ENCODE data around the gene RBBP5.

The RBBP5 gene

GRCh38 chr1:205137901-205138300, 16.1 kb upstream of the RBBP5 start:
- intact Hi-C loops (cut with DNase I) = no loop called here

DNA sequence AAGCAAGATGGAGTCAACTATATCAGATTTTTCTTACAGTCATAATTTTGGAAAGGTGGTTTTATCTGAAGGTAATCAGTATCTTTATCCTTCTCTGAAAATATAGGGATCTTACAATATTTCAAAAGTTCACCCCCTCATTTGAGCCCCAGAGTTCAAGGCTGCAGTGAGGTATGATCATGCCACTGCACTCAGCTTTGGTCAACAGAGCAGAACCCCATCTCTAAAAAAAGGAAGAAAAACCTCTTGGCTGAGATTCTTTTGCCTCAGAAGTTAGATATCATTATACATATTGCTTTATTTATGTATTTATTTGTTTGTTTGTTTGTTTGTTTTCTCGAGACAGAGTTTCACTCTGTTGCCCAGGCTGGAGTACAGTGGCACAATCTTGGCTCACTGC, 11.5 kb upstream of the RBBP5 start:
- intact Hi-C loops (cut with DNase I) = no loop called here
- no peak for DNase-seq

More at GRCh38 chr1:205137901-205138300, 16.1 kb upstream of the RBBP5 start:
- DNase-seq = no peak

GRCh38 chr1:205129447-205130029, 7.8 kb upstream of the RBBP5 start:
- no peak for DNase-seq
- intact Hi-C loops (cut with DNase I) = loop anchor here (10.0 kb wide), 1 partner anchor 125 kb away; no protein-coding TSS in a partner anchor

- DNase-seq = no peak
- intact Hi-C loops (cut with DNase I) = loop anchor here (10.0 kb wide), 1 partner anchor 127 kb away; no protein-coding TSS in a partner anchor
Observed at GRCh38 chr1:205128050-205128449, 6.3 kb upstream of the RBBP5 start.

GRCh38 chr1:205127646-205128045, 5.9 kb upstream of the RBBP5 start:
- intact Hi-C loops (cut with DNase I) = loop anchor here (10.0 kb wide), 1 partner anchor 127 kb away; no protein-coding TSS in a partner anchor

GRCh38 chr1:205124726-205125125, 2.9 kb upstream of the RBBP5 start:
- intact Hi-C loops (cut with DNase I) = loop anchor here (10.0 kb wide), 1 partner anchor 130 kb away; no protein-coding TSS in a partner anchor
- DNase-seq = no peak

More at GRCh38 chr1:205127646-205128045, 5.9 kb upstream of the RBBP5 start:
- no peak for DNase-seq

GRCh38 chr1:205122489-205122882, 708 bp upstream of the RBBP5 start:
- no peak for DNase-seq
- intact Hi-C loops (cut with DNase I) = loop anchor here (1.0 to 10.0 kb wide), 3 partner anchors 89 to 133 kb away; partner anchors contain the start of gene DSTYK

DNA sequence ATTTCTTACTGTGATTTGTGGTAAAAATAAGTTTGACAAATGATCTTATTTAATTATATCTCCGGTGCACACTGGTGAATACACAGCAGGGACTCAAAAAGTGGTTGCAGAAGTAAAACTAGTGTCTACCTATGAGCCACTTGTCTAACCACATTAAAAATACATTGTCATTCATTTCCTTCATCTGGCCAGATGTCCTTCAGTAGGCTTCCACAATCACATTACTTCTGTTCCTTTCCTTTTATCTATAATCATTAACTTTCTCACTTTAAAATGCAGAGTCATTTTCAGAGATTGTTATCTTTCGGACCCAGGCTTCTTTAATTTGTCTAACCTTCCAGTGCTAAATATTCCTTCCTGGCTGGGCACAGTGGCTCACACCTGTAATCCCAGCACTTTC, 3.0 kb downstream of the RBBP5 start:
- intact Hi-C loops (cut with DNase I) = no loop called here
- DNase-seq = no peak

DNA sequence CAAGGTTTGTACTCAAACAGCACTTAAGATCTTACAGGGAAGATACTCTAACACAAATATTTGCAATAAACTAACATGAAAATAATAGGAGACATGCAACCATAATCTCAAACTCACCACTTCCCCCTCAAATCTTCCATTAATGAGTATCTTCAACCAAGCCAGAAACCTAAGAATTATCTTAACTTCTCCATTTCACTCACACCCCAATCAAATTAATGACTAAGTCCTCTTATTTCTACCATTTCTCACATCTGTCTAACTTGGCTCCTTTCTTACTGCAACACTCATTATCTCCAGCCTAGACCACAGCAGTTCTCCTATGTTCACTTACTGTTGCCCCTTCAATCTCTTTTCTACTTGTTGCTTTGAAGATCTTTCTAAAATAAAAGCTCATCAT, 10.4 kb downstream of the RBBP5 start:
- intact Hi-C loops (cut with DNase I) = no loop called here
- DNase-seq = no peak

DNA sequence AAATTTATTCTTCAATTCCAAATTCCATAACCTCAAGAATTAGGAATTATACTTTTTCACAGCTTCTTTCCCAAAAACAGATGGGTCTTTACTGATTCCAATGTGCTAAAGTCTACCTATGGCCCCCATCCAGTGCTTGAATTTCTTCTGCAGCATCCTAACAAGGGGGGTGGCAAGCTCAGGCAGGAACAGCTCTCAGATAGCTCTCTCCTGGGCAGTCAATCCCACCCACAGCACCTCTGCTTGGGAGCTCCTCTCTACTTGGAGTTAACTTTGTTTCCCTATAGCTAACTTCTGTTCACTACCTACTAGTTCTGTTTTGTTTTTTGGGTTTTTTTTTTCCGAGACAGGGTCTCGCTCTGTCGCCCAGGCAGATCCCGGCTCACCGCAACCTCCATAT, 12.1 kb downstream of the RBBP5 start:
- peak in 3 of 10 donors; percentile 12 to 89 (median 59) for DNase-seq
- intact Hi-C loops (cut with DNase I) = no loop called here

DNA sequence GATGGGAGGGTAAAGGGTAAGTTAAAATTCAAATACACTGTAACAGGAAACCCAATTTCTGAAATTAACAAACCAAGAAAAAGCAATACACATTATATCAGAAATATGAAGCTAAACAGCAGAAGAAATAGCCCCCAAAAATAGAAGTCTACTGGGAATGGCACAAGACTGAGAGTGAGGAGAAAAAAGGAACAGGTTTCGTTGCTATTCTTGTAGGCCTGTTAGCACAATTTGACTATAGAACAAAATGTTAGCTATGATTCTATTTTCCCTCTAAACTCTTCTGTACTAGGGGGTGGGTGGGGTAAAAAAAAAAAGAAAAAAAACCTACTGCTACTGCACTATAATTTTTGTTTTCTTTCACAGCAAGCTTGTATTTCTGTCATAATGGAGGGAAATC, 12.5 kb downstream of the RBBP5 start:
- no peak for DNase-seq
- intact Hi-C loops (cut with DNase I) = no loop called here

DNA sequence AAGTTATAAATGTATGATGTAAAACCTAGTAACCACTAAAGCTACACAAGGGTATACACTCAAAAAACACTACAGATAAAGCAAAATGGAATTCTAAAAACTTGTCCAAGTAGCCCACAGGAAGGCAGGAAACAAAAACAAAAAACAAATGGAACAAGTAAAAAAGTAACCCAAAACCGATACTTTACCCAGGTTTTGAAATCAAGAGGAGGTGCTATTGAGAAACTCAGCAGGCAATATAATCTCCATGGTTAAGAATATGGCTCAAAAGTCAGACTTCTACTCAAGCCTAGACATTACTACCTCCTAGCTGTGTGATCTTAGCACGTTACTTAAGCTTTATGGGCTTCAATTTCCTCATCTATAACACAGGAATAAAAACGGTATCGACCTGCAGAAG, 13.3 kb downstream of the RBBP5 start:
- DNase-seq = no peak
- intact Hi-C loops (cut with DNase I) = no loop called here

- intact Hi-C loops (cut with DNase I) = no loop called here
- no peak for DNase-seq
Observed at GRCh38 chr1:205107327-205107726, 14.5 kb downstream of the RBBP5 start.

GRCh38 chr1:205102404-205102803, 19.4 kb downstream of the RBBP5 start:
- no peak for DNase-seq
- intact Hi-C loops (cut with DNase I) = no loop called here

DNA sequence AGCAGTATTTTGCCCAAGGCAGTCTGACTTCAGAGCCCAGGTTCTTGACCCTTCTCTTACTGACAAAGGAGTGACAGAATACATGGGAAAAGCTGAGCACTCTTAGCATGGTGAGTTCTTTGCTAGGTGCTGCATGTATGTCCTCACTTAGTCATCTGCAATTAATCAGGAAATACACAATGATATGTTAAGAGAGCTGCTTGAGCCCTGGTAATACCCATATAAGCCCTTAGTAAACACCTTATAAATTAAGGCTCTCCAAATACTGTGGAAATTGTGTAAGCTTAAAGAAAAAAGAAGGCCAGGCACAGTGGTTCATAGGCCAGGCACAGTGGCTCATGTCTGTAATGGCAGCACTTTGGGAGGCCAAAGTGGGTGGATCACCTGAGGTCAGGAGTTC, 23.5 kb downstream of the RBBP5 start:
- no peak for DNase-seq
- intact Hi-C loops (cut with DNase I) = no loop called here

- intact Hi-C loops (cut with DNase I) = no loop called here
- DNase-seq = no peak
Observed at GRCh38 chr1:205095422-205095821, 26.4 kb downstream of the RBBP5 start.

GRCh38 chr1:205091043-205091740, 30.6 kb downstream of the RBBP5 start:
- DNase-seq = no peak
- intact Hi-C loops (cut with DNase I) = no loop called here

GRCh38 chr1:205088341-205088740, 33.4 kb downstream of the RBBP5 start:
- no peak for DNase-seq
- intact Hi-C loops (cut with DNase I) = no loop called here

DNA sequence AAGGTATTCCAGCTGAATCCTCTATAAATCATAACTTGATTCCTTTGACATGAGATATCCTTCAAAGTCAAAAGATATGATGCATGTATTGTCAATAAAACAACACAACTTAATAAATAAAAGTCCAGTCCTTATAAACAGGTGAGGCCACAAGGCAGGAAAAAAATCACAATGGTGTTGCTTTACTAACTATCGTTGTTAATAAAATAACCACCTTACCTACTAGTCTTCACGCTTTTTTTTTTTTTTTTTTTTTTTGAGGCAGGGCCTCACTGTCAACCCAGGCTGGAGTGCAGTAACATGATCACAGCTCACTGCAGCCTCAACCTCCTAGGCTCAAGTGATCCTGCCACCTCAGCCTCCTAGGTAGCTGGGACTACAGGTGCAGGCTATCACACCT, 37.4 kb downstream of the RBBP5 start, which contains the start of gene TMEM81:
Gene TMEM81, minus strand, starts transcription at position 101 of the 400 bp plus-strand sequence. CDS start 140 bp downstream, outside the sequence.
- DNase-seq = no peak
- intact Hi-C loops (cut with DNase I) = no loop called here

DNA sequence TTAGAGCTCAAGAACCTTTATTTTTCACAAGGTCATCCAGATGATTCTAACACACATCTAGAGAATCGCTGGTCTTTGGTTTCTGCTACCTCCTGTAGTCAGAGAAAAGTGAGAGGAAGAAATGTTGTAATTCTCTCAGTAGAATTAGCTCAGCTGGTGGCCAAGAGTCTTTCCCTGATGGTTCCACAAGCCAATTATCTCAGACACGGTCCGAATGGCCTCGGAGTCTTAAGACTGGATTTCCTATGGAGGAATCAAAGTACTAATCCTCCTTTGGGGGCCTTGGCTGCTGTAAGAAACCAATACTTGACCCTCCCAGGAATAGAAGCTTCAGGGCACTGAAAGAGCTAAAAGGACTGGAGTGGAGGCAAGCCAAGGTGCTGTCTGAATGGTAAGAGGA, 39.3 kb downstream of the RBBP5 start:
- intact Hi-C loops (cut with DNase I) = no loop called here
- DNase-seq = no peak

GRCh38 chr1:205077934-205078311, 43.9 kb downstream of the RBBP5 start:
- intact Hi-C loops (cut with DNase I) = no loop called here
- DNase-seq = no peak
